ENCODE data around the gene SUSD1. TPM values are rescaled to one million over a fixed set of nuclear protein-coding genes. Genes with fewer than 3 reads are reported as not detected.

Gene SUSD1
- total RNA-seq, 1 experiment from 2014 or later = 7.9 TPM

- no peaks in the 10 kb centered on the region for H3K79me2 ChIP-seq (ENCODE audit: insufficient read depth, low read length)
- no peak overlapping the region for H3K4me3 ChIP-seq (replicated peaks in 1 of 2; ENCODE audit: low read depth in 1 of 2, low read length in 2 of 2)
- CTCF ChIA-PET = interaction anchor here (0.7 kb wide), 1 partner anchor 86 kb away, joined by 3 read pairs; no protein-coding TSS in a partner anchor
- TF ChIP-seq CEBPB (IDR thresholded peaks at IDR 0.05; ENCODE audit: low read depth) (no peak), TCF7L2 (IDR thresholded peaks at IDR 0.05; ENCODE audit: borderline replicate concordance, extremely low read depth, insufficient read depth, insufficient read length) (no peak), FOSL1 (IDR thresholded peaks at IDR 0.05; ENCODE audit: low read depth) (no peak), ZNF274 (IDR thresholded peaks at IDR 0.05; ENCODE audit: low read depth, low read length) (no peak), JUND (IDR thresholded peaks at IDR 0.05) (no peak), ZFX (IDR thresholded peaks at IDR 0.05) (no peak), ATF3 (IDR thresholded peaks at IDR 0.05) (no peak), EGR1 (IDR thresholded peaks at IDR 0.05; ENCODE audit: low read depth) (no peak)
- TF ChIP-seq, protein P1, sequence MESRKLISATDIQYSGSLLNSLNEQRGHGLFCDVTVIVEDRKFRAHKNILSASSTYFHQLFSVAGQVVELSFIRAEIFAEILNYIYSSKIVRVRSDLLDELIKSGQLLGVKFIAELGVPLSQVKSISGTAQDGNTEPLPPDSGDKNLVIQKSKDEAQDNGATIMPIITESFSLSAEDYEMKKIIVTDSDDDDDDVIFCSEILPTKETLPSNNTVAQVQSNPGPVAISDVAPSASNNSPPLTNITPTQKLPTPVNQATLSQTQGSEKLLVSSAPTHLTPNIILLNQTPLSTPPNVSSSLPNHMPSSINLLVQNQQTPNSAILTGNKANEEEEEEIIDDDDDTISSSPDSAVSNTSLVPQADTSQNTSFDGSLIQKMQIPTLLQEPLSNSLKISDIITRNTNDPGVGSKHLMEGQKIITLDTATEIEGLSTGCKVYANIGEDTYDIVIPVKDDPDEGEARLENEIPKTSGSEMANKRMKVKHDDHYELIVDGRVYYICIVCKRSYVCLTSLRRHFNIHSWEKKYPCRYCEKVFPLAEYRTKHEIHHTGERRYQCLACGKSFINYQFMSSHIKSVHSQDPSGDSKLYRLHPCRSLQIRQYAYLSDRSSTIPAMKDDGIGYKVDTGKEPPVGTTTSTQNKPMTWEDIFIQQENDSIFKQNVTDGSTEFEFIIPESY (IDR thresholded peaks at IDR 0.05; ENCODE audit: extremely low read depth, insufficient replicate concordance, low read length) = no peak
- intact Hi-C loops (cut with micrococcal nuclease) = no loop called here
- H3K4me1 ChIP-seq (ENCODE audit: control insufficient read depth in 1 of 2, insufficient read depth in 2 of 2, low read length in 2 of 2) = peaks cover 5 to 6% of the 10 kb centered on the region in 2 experiments; a peak in 1 of 4 replicates
- no peaks in the 10 kb centered on the region for H3K9me2 ChIP-seq (ENCODE audit: insufficient read depth)
- RAD21 ChIA-PET (ENCODE audit: low non-redundant PET in 1 of 2, low total read pairs in 2 of 2, uncharacterized antibody in 2 of 2, unreplicated experiment in 2 of 2) = no interaction called here
- no peak for ATAC-seq
- H3K27me3 ChIP-seq (ENCODE audit: insufficient read depth, low read length) = no peaks in the 10 kb centered on the region
- H2AFZ ChIP-seq (ENCODE audit: low read depth, low read length, poor library complexity, severe bottlenecking) = no peak overlapping the region
- no peaks in the 10 kb centered on the region for H4K20me1 ChIP-seq (ENCODE audit: insufficient read depth)
- POLR2A ChIA-PET = no interaction called here
- H3K27ac ChIP-seq (ENCODE audit: low read depth, low read length) = no peak overlapping the region
- BruUV-seq (replicated peaks) = no TSS peak
- H3K9ac ChIP-seq (ENCODE audit: low read length) = no peak overlapping the region
- no peaks in the 10 kb centered on the region for H3K36me3 ChIP-seq (ENCODE audit: control insufficient read depth in 1 of 2, insufficient read depth in 2 of 2, low read length in 2 of 2)
- H3K9me3 ChIP-seq (ENCODE audit: control insufficient read depth in 1 of 2, insufficient read depth in 1 of 2, low read depth in 1 of 2, low read length in 2 of 2) = no peaks in the 10 kb centered on the region
- no peak for DNase-seq (ENCODE audit: low read depth, low spot score)
- no peak overlapping the region for H3K4me2 ChIP-seq (ENCODE audit: low read length)
These were observed 23.5 kb upstream of the SUSD1 start for GRCh38 chr9:112198646-112199045.

Data from HCT116 (cell line).